ENCODE results near the gene LHX8.

LHX8 gene

GRCh38 chr1:75203415-75204277 is 69.5 kb downstream of the LHX8 start:
- peak; percentile 6 for DNase-seq (ENCODE audit: low read depth)

DNA sequence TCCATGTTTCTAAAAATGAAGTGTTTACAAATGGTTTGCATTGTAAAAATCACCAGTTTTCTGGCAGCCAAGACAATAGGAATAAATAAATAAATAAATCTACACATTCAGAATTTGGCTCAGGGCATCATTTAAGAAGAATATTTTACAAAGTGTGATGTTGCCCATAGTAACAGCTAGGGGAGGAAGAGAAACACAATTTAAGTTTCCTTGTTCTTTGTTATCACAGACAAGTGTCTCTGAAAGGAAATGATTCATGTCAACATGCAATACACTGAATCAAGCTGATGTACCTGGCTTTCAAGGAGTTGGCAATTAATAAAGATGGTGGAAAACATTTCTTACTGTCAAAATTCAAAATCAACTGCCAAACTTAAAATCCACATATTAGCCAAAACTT is 74.7 kb downstream of the LHX8 start:
- no peak for DNase-seq (ENCODE audit: low read depth)

Data from GM04503 (cell line).